Breast epithelium (tissue), 4 donors: ENCODE data around the gene ME2. TPM values are rescaled to one million over a fixed set of nuclear protein-coding genes. Genes with fewer than 3 reads are reported as not detected.
"Not testable (repeated sequence)": the region's sequence is repeated elsewhere in the genome, so short reads cannot be mapped to it uniquely, and the experiment has no call there.

Experiments used
- DNase-seq, 2 donors: peaks; one replicate each; pipeline ENCODE4 v3.0.0-alpha.2; 2019; ENCODE audit warnings: low spot score in 2 of 2
- H3K27ac ChIP-seq, 2 donors: fragments of 200-600 bp; sonication (generic) in 1 of 2; one replicate each; pipeline ENCODE4 v1.5.1; 2016 to 2019; ENCODE audit warnings: mild to moderate bottlenecking in 1 of 2
- H3K27me3 ChIP-seq, 2 donors: fragments of 200-600 bp; sonication (generic) in 1 of 2; one replicate each; pipeline versions ENCODE4 v1.5.1 to v1.6.0; 2017 to 2019; ENCODE audit warnings: control low read depth in 1 of 2, mild to moderate bottlenecking in 1 of 2
- H3K36me3 ChIP-seq: fragments of 200-600 bp; one replicate; pipeline ENCODE4 v1.5.1; 2019
- H3K4me1 ChIP-seq, 2 donors: fragments of 200-600 bp; sonication (generic); one replicate each; pipeline ENCODE4 v1.5.1; 2016 to 2019; ENCODE audit warnings: control low read depth in 1 of 2
- H3K4me3 ChIP-seq, 3 donors: fragments of 200-600 bp; sonication (generic); 1 replicate in 2 of 3; 2 replicates in 1 of 3; pipeline ENCODE4 v1.5.1; 2016 to 2019; ENCODE audit warnings: mild to moderate bottlenecking in 3 of 3, moderate library complexity in 2 of 3
- H3K9me3 ChIP-seq, 2 donors: fragments of 200-600 bp; sonication (generic) in 1 of 2; one replicate each; pipeline ENCODE4 v1.5.1; 2016 to 2019; ENCODE audit warnings: control low read depth in 1 of 2
- POLR2A ChIP-seq: fragments of 450-650 bp; IDR thresholded peaks from one replicate; pipeline ENCODE4 v1.6.1; 2016; ENCODE audit warnings: antibody characterized with exemption, mild to moderate bottlenecking, moderate library complexity
- POLR2AphosphoS5 ChIP-seq, 3 donors: sonication (generic); formaldehyde crosslinking; IDR thresholded peaks; one replicate each; pipeline ENCODE4 v1.6.1; 2017; ENCODE audit warnings: antibody characterized with exemption in 3 of 3
- intact Hi-C: fragments of 100-400 bp; cut with DNase I; formaldehyde crosslinking; loops from one replicate; pipeline ENCODE4 v1.15.1; 2023; ENCODE audit warnings: low total_unique reads
- total RNA-seq, 3 donors: library from RNA; depleted of rRNA; stranded (reverse); fragments of >200 nt; gene quantifications; one replicate each; pipeline ENCODE4 v1.1.0, GENCODE V29; 2016
- TF ChIP-seq, protein P1 (sequence below), 3 donors: fragments of 450-650 bp; IDR thresholded peaks; one replicate each; pipeline ENCODE4 v1.5.1; 2016 to 2017; ENCODE audit warnings: antibody characterized with exemption in 3 of 3, mild to moderate bottlenecking in 3 of 3, moderate library complexity in 3 of 3

Gene ME2
- total RNA-seq, 3 donors from 2014 or later = 33.4 to 37.8 (median 37.3) TPM

GRCh38 chr18:50956116-50956515 lies 77.2 kb downstream of the ME2 start:
- H3K27me3 ChIP-seq = no peaks in the 10 kb centered on the region
- H3K36me3 ChIP-seq = no peaks in the 10 kb centered on the region
- intact Hi-C loops = no loop called here
- no peak for DNase-seq
- H3K9me3 ChIP-seq = peaks cover 0 to under 1% of the 10 kb centered on the region in 2 donors
- no peak overlapping the region for H3K4me3 ChIP-seq
- H3K4me1 ChIP-seq = no peaks in the 10 kb centered on the region
- TF ChIP-seq POLR2AphosphoS5 (IDR thresholded peaks at IDR 0.05) (no peak), POLR2A (no peak)
- TF ChIP-seq, protein P1, sequence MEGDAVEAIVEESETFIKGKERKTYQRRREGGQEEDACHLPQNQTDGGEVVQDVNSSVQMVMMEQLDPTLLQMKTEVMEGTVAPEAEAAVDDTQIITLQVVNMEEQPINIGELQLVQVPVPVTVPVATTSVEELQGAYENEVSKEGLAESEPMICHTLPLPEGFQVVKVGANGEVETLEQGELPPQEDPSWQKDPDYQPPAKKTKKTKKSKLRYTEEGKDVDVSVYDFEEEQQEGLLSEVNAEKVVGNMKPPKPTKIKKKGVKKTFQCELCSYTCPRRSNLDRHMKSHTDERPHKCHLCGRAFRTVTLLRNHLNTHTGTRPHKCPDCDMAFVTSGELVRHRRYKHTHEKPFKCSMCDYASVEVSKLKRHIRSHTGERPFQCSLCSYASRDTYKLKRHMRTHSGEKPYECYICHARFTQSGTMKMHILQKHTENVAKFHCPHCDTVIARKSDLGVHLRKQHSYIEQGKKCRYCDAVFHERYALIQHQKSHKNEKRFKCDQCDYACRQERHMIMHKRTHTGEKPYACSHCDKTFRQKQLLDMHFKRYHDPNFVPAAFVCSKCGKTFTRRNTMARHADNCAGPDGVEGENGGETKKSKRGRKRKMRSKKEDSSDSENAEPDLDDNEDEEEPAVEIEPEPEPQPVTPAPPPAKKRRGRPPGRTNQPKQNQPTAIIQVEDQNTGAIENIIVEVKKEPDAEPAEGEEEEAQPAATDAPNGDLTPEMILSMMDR (IDR thresholded peaks at IDR 0.05) = no peak
- no peak overlapping the region for H3K27ac ChIP-seq

DNA sequence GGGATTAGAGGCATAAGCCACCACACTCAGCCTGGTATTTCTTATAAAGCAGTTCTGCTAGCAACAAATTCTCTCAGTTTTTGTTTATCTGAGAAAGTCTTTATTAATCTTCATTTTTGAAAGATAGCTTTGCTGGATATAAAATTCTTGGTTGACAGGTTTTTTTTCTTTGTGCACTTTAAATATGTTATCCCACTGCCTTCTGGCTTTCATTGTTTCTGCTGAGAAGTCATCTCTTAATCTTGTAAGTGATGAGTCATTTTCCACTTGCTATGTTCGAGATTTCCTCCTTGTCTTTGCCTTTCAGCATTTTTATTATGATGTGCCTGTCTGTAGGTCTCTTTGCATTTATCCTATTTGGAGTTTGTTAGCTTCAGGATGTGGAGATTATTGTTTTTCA lies 83.1 kb downstream of the ME2 start:
- no peak for DNase-seq
- Histone ChIP-seq H3K27me3 (no peaks in the 10 kb centered on the region), H3K36me3 (no peaks in the 10 kb centered on the region), H3K4me3 (no peak overlapping the region), H3K9me3 (peaks cover 14 to 23% of the 10 kb centered on the region in 2 donors), H3K4me1 (no peaks in the 10 kb centered on the region), H3K27ac (no peak overlapping the region)
- intact Hi-C loops = no loop called here
- no peak for TF ChIP-seq POLR2A
- TF ChIP-seq POLR2AphosphoS5 (IDR thresholded peaks at IDR 0.05) = no peak
- TF ChIP-seq, protein P1 (IDR thresholded peaks at IDR 0.05) = no peak

GRCh38 chr18:50967714-50968661 lies 89.1 kb downstream of the ME2 start, which contains the start of gene ELAC1:
Gene ELAC1, plus strand, starts transcription at chr18:50968040. Its CDS starts 6,365 bp downstream, at chr18:50974405.
- H3K4me3 ChIP-seq = peak within 1 kb of the TSS; percentile 67 to 94 (median 93)
- intact Hi-C loops = no loop called here
- peaks cover 0 to 14% of the 10 kb centered on the region in 2 donors for H3K4me1 ChIP-seq
- H3K36me3 ChIP-seq = no peaks in the 10 kb centered on the region
- TF ChIP-seq POLR2AphosphoS5 (IDR thresholded peaks at IDR 0.05) (peak; percentile 80 to 87 (median 86)), POLR2A (peak; percentile 37)
- TF ChIP-seq, protein P1 (IDR thresholded peaks at IDR 0.05) = no peak
- H3K27me3 ChIP-seq = no peaks in the 10 kb centered on the region
- H3K9me3 ChIP-seq = peaks cover under 1 to 6% of the 10 kb centered on the region in 2 donors
- peak within 1 kb of the TSS; percentile 98 to 99 for H3K27ac ChIP-seq
- DNase-seq = peak; percentile 56 to 58

DNA sequence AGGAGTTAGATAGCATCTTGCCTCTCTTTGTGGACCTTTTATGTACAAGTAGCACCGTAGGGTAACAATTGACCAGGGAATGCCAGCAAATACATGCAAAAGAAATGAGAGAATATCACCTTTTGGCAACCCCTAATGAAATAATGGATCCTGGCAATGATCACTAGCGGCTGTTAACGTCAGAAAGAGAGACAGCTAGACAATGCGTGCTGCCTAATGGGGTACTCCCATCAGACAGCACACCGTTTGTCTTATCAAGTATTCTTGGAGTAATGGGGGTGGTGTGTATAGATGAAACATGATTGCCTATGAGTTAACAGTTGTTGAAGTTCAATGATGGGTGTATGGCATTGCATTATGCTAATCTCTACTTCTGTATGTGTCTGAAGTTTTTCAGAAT lies 90.5 kb downstream of the ME2 start:
- H3K4me1 ChIP-seq = peaks cover 0 to 14% of the 10 kb centered on the region in 2 donors
- no peaks in the 10 kb centered on the region for H3K27me3 ChIP-seq
- intact Hi-C loops = no loop called here
- no peaks in the 10 kb centered on the region for H3K36me3 ChIP-seq
- no peak overlapping the region for H3K27ac ChIP-seq
- no peak for TF ChIP-seq POLR2AphosphoS5 (IDR thresholded peaks at IDR 0.05)
- no peak for TF ChIP-seq POLR2A
- TF ChIP-seq, protein P1 (IDR thresholded peaks at IDR 0.05) = no peak
- no peaks in the 10 kb centered on the region for H3K9me3 ChIP-seq
- H3K4me3 ChIP-seq = no peak overlapping the region
- DNase-seq = no peak

DNA sequence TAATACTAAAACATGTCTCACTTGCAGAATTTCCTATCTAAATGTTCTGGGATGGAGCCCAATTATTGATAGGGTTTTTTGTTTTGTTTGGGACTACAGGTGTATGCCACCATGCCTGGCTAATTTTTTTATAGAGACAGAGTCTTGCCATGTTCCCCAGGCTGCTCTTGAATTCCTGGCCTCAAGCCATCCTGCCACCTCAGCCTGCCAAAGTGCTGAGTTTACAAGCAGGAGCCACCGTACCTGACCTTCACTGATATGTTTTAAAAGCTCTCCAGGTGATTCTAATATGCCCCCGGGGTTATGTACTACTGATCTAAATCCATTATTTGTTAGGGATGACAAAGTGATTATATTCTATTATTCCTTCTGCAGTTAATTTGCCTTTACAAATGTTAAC lies 91.1 kb downstream of the ME2 start:
- H3K9me3 ChIP-seq = no peaks in the 10 kb centered on the region
- intact Hi-C loops = no loop called here
- H3K27me3 ChIP-seq = no peaks in the 10 kb centered on the region
- no peak overlapping the region for H3K4me3 ChIP-seq
- DNase-seq = peak in 1 of 2 donors; percentile 60
- H3K27ac ChIP-seq = peak overlapping the region in 1 of 2 donors; percentile 7
- no peaks in the 10 kb centered on the region for H3K36me3 ChIP-seq
- H3K4me1 ChIP-seq = peaks cover 0 to 14% of the 10 kb centered on the region in 2 donors
- TF ChIP-seq POLR2A = no peak
- TF ChIP-seq, protein P1 (IDR thresholded peaks at IDR 0.05) = no peak
- TF ChIP-seq POLR2AphosphoS5 (IDR thresholded peaks at IDR 0.05) = no peak

GRCh38 chr18:50972404-50972803 lies 93.5 kb downstream of the ME2 start:
- DNase-seq, intact Hi-C loops: not testable (repeated sequence)

More at GRCh38 chr18:50972404-50972803, 93.5 kb downstream of the ME2 start:
- not testable (repeated sequence) for H3K9me3 ChIP-seq, H3K36me3 ChIP-seq, H3K4me3 ChIP-seq, H3K27me3 ChIP-seq, H3K27ac ChIP-seq
- peaks cover 0 to 14% of the 10 kb centered on the region in 2 donors for H3K4me1 ChIP-seq
